CD4-positive, alpha-beta T cell treated with Interleukin-6 for 4 hours (primary cell): Measurements from ENCODE around the gene ZNF420.

ENCODE experiments used
- DNase-seq: peaks from one replicate; pipeline ENCODE4 v3.0.0-alpha.2; 2020; ENCODE audit warnings: mixed read lengths

The ZNF420 gene

GRCh38 chr19:37160153-37160552, 81.9 kb downstream of the ZNF420 start:
- no peak for DNase-seq

- no peak for DNase-seq
Observed at GRCh38 chr19:37165635-37166034, 87.4 kb downstream of the ZNF420 start.

- DNase-seq, result peak; percentile 92
Observed at GRCh38 chr19:37172368-37173366, 94.4 kb downstream of the ZNF420 start, which contains the start of gene ZNF585A. Gene ZNF585A, minus strand, starts transcription at chr19:37172695. Its CDS starts 2,785 bp downstream, at chr19:37169910.
